Measurements from ENCODE around the gene CACNA1A.

CACNA1A gene

GRCh38 chr19:13499692-13500091 is 6.6 kb downstream of the CACNA1A start:
- no peak overlapping the region for H2BK5ac ChIP-seq (ENCODE audit: low read depth, low read length, poor library complexity)
- H2AFZ ChIP-seq (ENCODE audit: insufficient read depth, low read length, poor library complexity) = no peak overlapping the region
- no peak overlapping the region for H3K18ac ChIP-seq (ENCODE audit: low read length)
- H3K79me2 ChIP-seq (ENCODE audit: control insufficient read depth, insufficient read depth, low read length, poor library complexity) = no peaks in the 10 kb centered on the region
- H3K79me1 ChIP-seq (ENCODE audit: low read length) = no peaks in the 10 kb centered on the region
- H3K27me3 ChIP-seq (ENCODE audit: insufficient read depth, low read length) = peaks cover 4% of the 10 kb centered on the region
- no peaks in the 10 kb centered on the region for H3K4me1 ChIP-seq (ENCODE audit: control insufficient read depth in 1 of 2, insufficient read depth in 2 of 2, low read length in 2 of 2)
- no peak overlapping the region for H3K4me3 ChIP-seq (ENCODE audit: low read depth, low read length)
- no peak overlapping the region for H4K8ac ChIP-seq (ENCODE audit: low read depth, low read length)
- no peak overlapping the region for H4K12ac ChIP-seq (ENCODE audit: low read depth, low read length)
- no peak overlapping the region for H4K91ac ChIP-seq (ENCODE audit: low read depth, low read length)
- H3K9ac ChIP-seq (ENCODE audit: low read length) = no peak overlapping the region
- H2AK5ac ChIP-seq (ENCODE audit: low read length) = no peak overlapping the region
- H2BK12ac ChIP-seq (ENCODE audit: low read length) = no peak overlapping the region
- no peak overlapping the region for H3K4me2 ChIP-seq (ENCODE audit: low read length)
- H3K9me3 ChIP-seq (ENCODE audit: insufficient read depth, low read depth, low read length) = peaks cover 2% of the 10 kb centered on the region
- DNase-seq = no peak
- H3K27ac ChIP-seq (ENCODE audit: low read depth, low read length) = no peak overlapping the region
- no peak overlapping the region for H3K4ac ChIP-seq (ENCODE audit: low read depth, low read length)
- H3K36me3 ChIP-seq (ENCODE audit: control insufficient read depth in 1 of 2, insufficient read depth in 2 of 2, low read length in 2 of 2) = no peaks in the 10 kb centered on the region
- H2BK120ac ChIP-seq (ENCODE audit: insufficient read depth, low read length, poor library complexity) = no peak overlapping the region
- WGBS (ENCODE audit: extremely low coverage, insufficient coverage, insufficient read length) = no CpG with 5 or more reads among the region's 9 CpGs
- H3K14ac ChIP-seq (ENCODE audit: low read length) = no peak overlapping the region
- H3K23ac ChIP-seq (ENCODE audit: low read length) = no peak overlapping the region

- Histone ChIP-seq H3K9ac (ENCODE audit: low read length) (no peak overlapping the region), H2BK120ac (ENCODE audit: insufficient read depth, low read length, poor library complexity) (no peak overlapping the region), H4K12ac (ENCODE audit: low read depth, low read length) (no peak overlapping the region), H3K18ac (ENCODE audit: low read length) (no peak overlapping the region), H4K91ac (ENCODE audit: low read depth, low read length) (no peak overlapping the region), H2AK5ac (ENCODE audit: low read length) (no peak overlapping the region), H3K79me2 (ENCODE audit: control insufficient read depth, insufficient read depth, low read length, poor library complexity) (no peaks in the 10 kb centered on the region), H3K36me3 (ENCODE audit: control insufficient read depth in 1 of 2, insufficient read depth in 2 of 2, low read length in 2 of 2) (no peaks in the 10 kb centered on the region), H2BK5ac (ENCODE audit: low read depth, low read length, poor library complexity) (no peak overlapping the region), H3K27ac (ENCODE audit: low read depth, low read length) (no peak overlapping the region), H3K4me3 (ENCODE audit: low read depth, low read length) (no peak overlapping the region), H3K4me2 (ENCODE audit: low read length) (no peak overlapping the region), H2AFZ (ENCODE audit: insufficient read depth, low read length, poor library complexity) (no peak overlapping the region), H3K4me1 (ENCODE audit: control insufficient read depth in 1 of 2, insufficient read depth in 2 of 2, low read length in 2 of 2) (peaks cover 7 to 8% of the 10 kb centered on the region in 2 experiments), H3K14ac (ENCODE audit: low read length) (no peak overlapping the region), H2BK12ac (ENCODE audit: low read length) (no peak overlapping the region), H4K8ac (ENCODE audit: low read depth, low read length) (no peak overlapping the region), H3K79me1 (ENCODE audit: low read length) (no peaks in the 10 kb centered on the region), H3K27me3 (ENCODE audit: insufficient read depth, low read length) (no peaks in the 10 kb centered on the region), H3K4ac (ENCODE audit: low read depth, low read length) (no peak overlapping the region), H3K23ac (ENCODE audit: low read length) (no peak overlapping the region), H3K9me3 (ENCODE audit: insufficient read depth, low read depth, low read length) (no peaks in the 10 kb centered on the region)
- no CpG with 5 or more reads among the region's 1 CpG for WGBS (ENCODE audit: extremely low coverage, insufficient coverage, insufficient read length)
- peak in 1 of 2 donors; percentile 36 for DNase-seq
These were observed 12.6 kb downstream of the CACNA1A start for GRCh38 chr19:13493516-13494310.

- no CpG with 5 or more reads among the region's 3 CpGs for WGBS (ENCODE audit: extremely low coverage, insufficient coverage, insufficient read length)
- Histone ChIP-seq H3K27ac (ENCODE audit: low read depth, low read length) (no peak overlapping the region), H4K8ac (ENCODE audit: low read depth, low read length) (no peak overlapping the region), H2BK12ac (ENCODE audit: low read length) (no peak overlapping the region), H2BK5ac (ENCODE audit: low read depth, low read length, poor library complexity) (no peak overlapping the region), H4K91ac (ENCODE audit: low read depth, low read length) (no peak overlapping the region), H3K36me3 (ENCODE audit: control insufficient read depth in 1 of 2, insufficient read depth in 2 of 2, low read length in 2 of 2) (no peaks in the 10 kb centered on the region), H4K12ac (ENCODE audit: low read depth, low read length) (no peak overlapping the region), H3K4me2 (ENCODE audit: low read length) (no peak overlapping the region), H3K9me3 (ENCODE audit: insufficient read depth, low read depth, low read length) (no peaks in the 10 kb centered on the region), H3K79me2 (ENCODE audit: control insufficient read depth, insufficient read depth, low read length, poor library complexity) (no peaks in the 10 kb centered on the region), H2AFZ (ENCODE audit: insufficient read depth, low read length, poor library complexity) (no peak overlapping the region), H3K14ac (ENCODE audit: low read length) (no peak overlapping the region), H3K4me3 (ENCODE audit: low read depth, low read length) (no peak overlapping the region), H3K18ac (ENCODE audit: low read length) (no peak overlapping the region), H2BK120ac (ENCODE audit: insufficient read depth, low read length, poor library complexity) (no peak overlapping the region), H3K4me1 (ENCODE audit: control insufficient read depth in 1 of 2, insufficient read depth in 2 of 2, low read length in 2 of 2) (peaks cover 7 to 8% of the 10 kb centered on the region in 2 experiments), H2AK5ac (ENCODE audit: low read length) (no peak overlapping the region), H3K27me3 (ENCODE audit: insufficient read depth, low read length) (no peaks in the 10 kb centered on the region), H3K4ac (ENCODE audit: low read depth, low read length) (no peak overlapping the region), H3K9ac (ENCODE audit: low read length) (no peak overlapping the region), H3K23ac (ENCODE audit: low read length) (no peak overlapping the region), H3K79me1 (ENCODE audit: low read length) (no peaks in the 10 kb centered on the region)
- DNase-seq = no peak
These were observed 14.2 kb downstream of the CACNA1A start for GRCh38 chr19:13492128-13492527.

GRCh38 chr19:13487985-13488384 is 18.3 kb downstream of the CACNA1A start:
- Histone ChIP-seq H3K79me2 (ENCODE audit: control insufficient read depth, insufficient read depth, low read length, poor library complexity) (no peaks in the 10 kb centered on the region), H4K12ac (ENCODE audit: low read depth, low read length) (no peak overlapping the region), H3K23ac (ENCODE audit: low read length) (no peak overlapping the region), H4K8ac (ENCODE audit: low read depth, low read length) (no peak overlapping the region), H3K18ac (ENCODE audit: low read length) (no peak overlapping the region), H2AK5ac (ENCODE audit: low read length) (no peak overlapping the region), H3K36me3 (ENCODE audit: control insufficient read depth in 1 of 2, insufficient read depth in 2 of 2, low read length in 2 of 2) (no peaks in the 10 kb centered on the region), H3K27me3 (ENCODE audit: insufficient read depth, low read length) (no peaks in the 10 kb centered on the region), H3K9me3 (ENCODE audit: insufficient read depth, low read depth, low read length) (no peaks in the 10 kb centered on the region), H3K14ac (ENCODE audit: low read length) (no peak overlapping the region), H2BK5ac (ENCODE audit: low read depth, low read length, poor library complexity) (no peak overlapping the region), H4K91ac (ENCODE audit: low read depth, low read length) (no peak overlapping the region), H2AFZ (ENCODE audit: insufficient read depth, low read length, poor library complexity) (no peak overlapping the region), H3K4me3 (ENCODE audit: low read depth, low read length) (no peak overlapping the region), H3K27ac (ENCODE audit: low read depth, low read length) (no peak overlapping the region), H3K4me2 (ENCODE audit: low read length) (no peak overlapping the region), H2BK12ac (ENCODE audit: low read length) (no peak overlapping the region), H3K79me1 (ENCODE audit: low read length) (no peaks in the 10 kb centered on the region), H3K9ac (ENCODE audit: low read length) (no peak overlapping the region), H3K4me1 (ENCODE audit: control insufficient read depth in 1 of 2, insufficient read depth in 2 of 2, low read length in 2 of 2) (peaks cover 7 to 8% of the 10 kb centered on the region in 2 experiments), H2BK120ac (ENCODE audit: insufficient read depth, low read length, poor library complexity) (no peak overlapping the region), H3K4ac (ENCODE audit: low read depth, low read length) (no peak overlapping the region)
- no CpG with 5 or more reads among the region's 1 CpG for WGBS (ENCODE audit: extremely low coverage, insufficient coverage, insufficient read length)
- DNase-seq = no peak

Measured in trophoblast cell (in vitro differentiated cells and primary cell).